ENCODE measurements around the gene KDR. TPM values are rescaled to one million over a fixed set of nuclear protein-coding genes. Genes with fewer than 3 reads are reported as not detected.

The KDR gene
- total RNA-seq, 5 donors from 2014 or later (not counting 1 experiment from before 2014, with no cell fraction given): 0.10 to 0.28 (median 0.23) TPM; not detected in 2

- Histone ChIP-seq H3K4me1 (ENCODE audit: control insufficient read depth in 1 of 2, extremely low read depth in 1 of 2, insufficient read depth in 2 of 2, low read length in 2 of 2) (no peaks in the 10 kb centered on the region), H3K9me3 (no peaks in the 10 kb centered on the region), H3K36me3 (ENCODE audit: control insufficient read depth in 2 of 2, extremely low read depth in 1 of 2, insufficient read depth in 1 of 2, low read length in 1 of 2) (no peaks in the 10 kb centered on the region), H3K27ac (ENCODE audit: low read length) (no peak overlapping the region), H3K27me3 (replicated peaks in 1 of 2; ENCODE audit: control insufficient read depth in 2 of 2, extremely low read depth in 1 of 2, insufficient read depth in 2 of 2, low read length in 1 of 2) (peaks cover 0 to 2% of the 10 kb centered on the region in 2 experiments), H3K4me3 (ENCODE audit: control insufficient read depth in 1 of 2, extremely low read depth in 1 of 2, low read length in 1 of 2) (no peak overlapping the region)
- WGBS (ENCODE audit: insufficient coverage): 94% methylated on average over 3 of the region's 5 CpGs
- Mint-ChIP-seq H3K9me3 (no peaks in the 10 kb centered on the region), H3K27ac (no peak overlapping the region), H3K27me3 (peaks cover 0 to 28% of the 10 kb centered on the region in 2 donors), H3K4me1 (no peaks in the 10 kb centered on the region), H3K36me3 (no peaks in the 10 kb centered on the region), H3K4me3 (no peak overlapping the region)
- ATAC-seq (replicated peaks in 1 of 4) (no peak), DNase-seq (no peak)
- CTCF ChIA-PET: no interaction called here
- POLR2A ChIA-PET: no interaction called here
These were observed 93.2 kb downstream of the KDR start for GRCh38 chr4:55032179-55032578.

GRCh38 chr4:55031158-55031557 is 94.2 kb downstream of the KDR start:
- Mint-ChIP-seq H3K27ac (no peak overlapping the region), H3K36me3 (no peaks in the 10 kb centered on the region), H3K4me1 (no peaks in the 10 kb centered on the region), H3K27me3 (peaks cover 0 to 26% of the 10 kb centered on the region in 2 donors), H3K4me3 (no peak overlapping the region), H3K9me3 (no peaks in the 10 kb centered on the region)
- Histone ChIP-seq H3K27me3 (replicated peaks in 1 of 2; ENCODE audit: control insufficient read depth in 2 of 2, extremely low read depth in 1 of 2, insufficient read depth in 2 of 2, low read length in 1 of 2) (peaks cover 0 to 2% of the 10 kb centered on the region in 2 experiments), H3K36me3 (ENCODE audit: control insufficient read depth in 2 of 2, extremely low read depth in 1 of 2, insufficient read depth in 1 of 2, low read length in 1 of 2) (no peaks in the 10 kb centered on the region), H3K27ac (ENCODE audit: low read length) (no peak overlapping the region), H3K9me3 (no peaks in the 10 kb centered on the region), H3K4me3 (ENCODE audit: control insufficient read depth in 1 of 2, extremely low read depth in 1 of 2, low read length in 1 of 2) (no peak overlapping the region), H3K4me1 (ENCODE audit: control insufficient read depth in 1 of 2, extremely low read depth in 1 of 2, insufficient read depth in 2 of 2, low read length in 2 of 2) (no peaks in the 10 kb centered on the region)
- POLR2A ChIA-PET: no interaction called here
- CTCF ChIA-PET: no interaction called here
- ATAC-seq (replicated peaks in 1 of 4) (no peak), DNase-seq (no peak)
- WGBS (ENCODE audit: insufficient coverage): no CpG with 5 or more reads among the region's 5 CpGs

- Histone ChIP-seq H3K9me3 (no peaks in the 10 kb centered on the region), H3K36me3 (ENCODE audit: control insufficient read depth in 2 of 2, extremely low read depth in 1 of 2, insufficient read depth in 1 of 2, low read length in 1 of 2) (no peaks in the 10 kb centered on the region), H3K27ac (ENCODE audit: low read length) (no peak overlapping the region), H3K4me3 (ENCODE audit: control insufficient read depth in 1 of 2, extremely low read depth in 1 of 2, low read length in 1 of 2) (no peak overlapping the region), H3K4me1 (ENCODE audit: control insufficient read depth in 1 of 2, extremely low read depth in 1 of 2, insufficient read depth in 2 of 2, low read length in 2 of 2) (no peaks in the 10 kb centered on the region), H3K27me3 (replicated peaks in 1 of 2; ENCODE audit: control insufficient read depth in 2 of 2, extremely low read depth in 1 of 2, insufficient read depth in 2 of 2, low read length in 1 of 2) (peaks cover 0 to 2% of the 10 kb centered on the region in 2 experiments)
- DNase-seq (no peak), ATAC-seq (replicated peaks in 1 of 4) (no peak)
- H3K9me3 Mint-ChIP-seq: no peaks in the 10 kb centered on the region
- peaks cover 0 to 20% of the 10 kb centered on the region in 2 donors for H3K27me3 Mint-ChIP-seq
- ChIA-PET CTCF (no interaction called here), POLR2A (no interaction called here)
- no peaks in the 10 kb centered on the region for H3K36me3 Mint-ChIP-seq
- no peak overlapping the region for H3K4me3 Mint-ChIP-seq
- no peaks in the 10 kb centered on the region for H3K4me1 Mint-ChIP-seq
- H3K27ac Mint-ChIP-seq: no peak overlapping the region
- no CpG with 5 or more reads among the region's 1 CpG for WGBS (ENCODE audit: insufficient coverage)
These were observed 94.8 kb downstream of the KDR start for GRCh38 chr4:55030589-55030988.

- no peak for ATAC-seq (replicated peaks in 1 of 4)
- no peak overlapping the region for H3K27ac ChIP-seq (ENCODE audit: low read length)
- no peaks in the 10 kb centered on the region for H3K4me1 ChIP-seq (ENCODE audit: control insufficient read depth in 1 of 2, extremely low read depth in 1 of 2, insufficient read depth in 2 of 2, low read length in 2 of 2)
- H3K4me1 Mint-ChIP-seq: no peaks in the 10 kb centered on the region
- H3K4me3 Mint-ChIP-seq: no peak overlapping the region
- H3K27me3 ChIP-seq (replicated peaks in 1 of 2; ENCODE audit: control insufficient read depth in 2 of 2, extremely low read depth in 1 of 2, insufficient read depth in 2 of 2, low read length in 1 of 2): peaks cover 0 to 2% of the 10 kb centered on the region in 2 experiments
- no peak overlapping the region for H3K27ac Mint-ChIP-seq
- ChIA-PET POLR2A (no interaction called here), CTCF (no interaction called here)
- H3K9me3 ChIP-seq: no peaks in the 10 kb centered on the region
- no peaks in the 10 kb centered on the region for H3K9me3 Mint-ChIP-seq
- no peaks in the 10 kb centered on the region for H3K36me3 Mint-ChIP-seq
- DNase-seq: no peak
- H3K4me3 ChIP-seq (ENCODE audit: control insufficient read depth in 1 of 2, extremely low read depth in 1 of 2, low read length in 1 of 2): no peak overlapping the region
- 100% methylated on average over 2 of the region's 5 CpGs for WGBS (ENCODE audit: insufficient coverage)
- no peaks in the 10 kb centered on the region for H3K36me3 ChIP-seq (ENCODE audit: control insufficient read depth in 2 of 2, extremely low read depth in 1 of 2, insufficient read depth in 1 of 2, low read length in 1 of 2)
- peaks cover 0 to 17% of the 10 kb centered on the region in 2 donors for H3K27me3 Mint-ChIP-seq
These were observed 95.4 kb downstream of the KDR start for GRCh38 chr4:55029821-55030503.

- Histone ChIP-seq H3K27ac (ENCODE audit: low read length) (no peak overlapping the region), H3K27me3 (replicated peaks in 1 of 2; ENCODE audit: control insufficient read depth in 2 of 2, extremely low read depth in 1 of 2, insufficient read depth in 2 of 2, low read length in 1 of 2) (peaks cover 0 to 2% of the 10 kb centered on the region in 2 experiments), H3K36me3 (ENCODE audit: control insufficient read depth in 2 of 2, extremely low read depth in 1 of 2, insufficient read depth in 1 of 2, low read length in 1 of 2) (no peaks in the 10 kb centered on the region), H3K9me3 (no peaks in the 10 kb centered on the region), H3K4me1 (ENCODE audit: control insufficient read depth in 1 of 2, extremely low read depth in 1 of 2, insufficient read depth in 2 of 2, low read length in 2 of 2) (no peaks in the 10 kb centered on the region), H3K4me3 (ENCODE audit: control insufficient read depth in 1 of 2, extremely low read depth in 1 of 2, low read length in 1 of 2) (no peak overlapping the region)
- Mint-ChIP-seq H3K36me3 (no peaks in the 10 kb centered on the region), H3K4me1 (no peaks in the 10 kb centered on the region), H3K9me3 (no peaks in the 10 kb centered on the region), H3K27me3 (peaks cover 0 to 16% of the 10 kb centered on the region in 2 donors), H3K27ac (no peak overlapping the region), H3K4me3 (no peak overlapping the region)
- POLR2A ChIA-PET: no interaction called here
- no CpG with 5 or more reads among the region's 1 CpG for WGBS (ENCODE audit: insufficient coverage)
- DNase-seq (no peak), ATAC-seq (replicated peaks in 1 of 4) (no peak)
- CTCF ChIA-PET: no interaction called here
These were observed 96.1 kb downstream of the KDR start for GRCh38 chr4:55029321-55029720.

Other genes with a start within 250 kb of the KDR start
- gene SRD5A3, start 220.6 kb upstream of the KDR start, total RNA-seq: 1 to 10 TPM; 3.6 to 6.8 (median 4.1) TPM

All from T-cell (primary cell).